Cardiac muscle cell (in vitro differentiated cells and primary cell): Measurements from ENCODE around the gene GMEB2. TPM values are rescaled to one million over a fixed set of nuclear protein-coding genes. Genes with fewer than 3 reads are reported as not detected.
"Not testable (repeated sequence)": the region's sequence is repeated elsewhere in the genome, so short reads cannot be mapped to it uniquely, and the experiment has no call there.

Source experiments
- DNase-seq, 2 donors: peaks; one replicate each; pipeline versions ENCODE4 v3.0.0 to v3.0.0-alpha.2; 2010 to 2017; ENCODE audit warnings: low read depth in 1 of 2, low spot score in 1 of 2
- H3K27ac ChIP-seq: fragments of 200-600 bp; sonication (generic); 2 replicates; pipeline ENCODE4 v1.5.1; 2016
- H3K27me3 ChIP-seq: fragments of 200-600 bp; sonication (generic); 2 replicates; pipeline ENCODE4 v1.6.0; 2016; ENCODE audit warnings: control low read depth
- H3K36me3 ChIP-seq: fragments of 200-600 bp; sonication (generic); 2 replicates; pipeline ENCODE4 v1.5.1; 2016; ENCODE audit warnings: control low read depth
- H3K4me1 ChIP-seq: fragments of 200-600 bp; sonication (generic); 2 replicates; pipeline ENCODE4 v1.8.1; 2017; ENCODE audit warnings: low read depth, mild to moderate bottlenecking, mixed run types
- H3K4me3 ChIP-seq: fragments of 200-600 bp; sonication (generic); 2 replicates; pipeline ENCODE4 v1.5.1; 2016; ENCODE audit warnings: mild to moderate bottlenecking
- H3K9me3 ChIP-seq: fragments of 200-600 bp; sonication (generic); 2 replicates; pipeline ENCODE4 v1.5.1; 2017; ENCODE audit warnings: low read depth, mild to moderate bottlenecking, control low read depth
- polyA plus RNA-seq: library from polyadenylated mRNA; unstranded; fragments of >200 nt; fragmentation: Nextera tagmentation; extraction: Ambion mirVana; gene quantifications from 2 replicates; pipeline ENCODE4 v1.2.1, GENCODE V29; 2016
- total RNA-seq: library from RNA; depleted of rRNA; stranded (reverse); fragments of >200 nt; gene quantifications from 2 replicates; pipeline ENCODE4 v1.2.3, GENCODE V29; 2016
- TF ChIP-seq, protein P1 (sequence below): IDR thresholded peaks from 2 replicates; pipeline ENCODE4 v1.5.1; 2012; ENCODE audit warnings: low read depth, mild to moderate bottlenecking, low read length

GMEB2 gene
- total and polyA plus RNA-seq, 2 experiments from 2014 or later = 11.4 to 15.4 TPM

DNA sequence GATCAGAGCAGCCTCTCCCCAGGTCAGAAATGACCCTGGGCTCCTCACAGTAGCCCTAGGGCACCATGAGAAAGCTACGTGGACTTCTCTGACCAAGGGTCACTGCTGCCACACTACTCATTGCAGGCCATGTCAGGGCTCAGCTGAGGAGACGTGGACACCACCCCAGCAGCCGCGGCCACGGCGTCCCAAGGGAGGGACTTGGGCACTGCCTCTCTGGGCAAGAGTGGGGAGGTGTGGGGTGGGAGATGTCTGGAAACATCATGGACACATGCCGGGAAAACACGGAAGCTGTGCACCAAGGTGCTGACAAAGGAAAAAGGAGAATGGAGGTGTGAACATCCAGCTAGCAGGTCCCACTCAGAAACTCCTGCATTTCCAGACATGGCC lies 9.0 kb downstream of the GMEB2 start:
- Histone ChIP-seq H3K4me1 (no peaks in the 10 kb centered on the region), H3K27me3 (no peaks in the 10 kb centered on the region), H3K36me3 (no peaks in the 10 kb centered on the region), H3K4me3 (no peak overlapping the region), H3K9me3 (no peaks in the 10 kb centered on the region), H3K27ac (no peak overlapping the region)
- no peak for DNase-seq
- TF ChIP-seq, protein P1, sequence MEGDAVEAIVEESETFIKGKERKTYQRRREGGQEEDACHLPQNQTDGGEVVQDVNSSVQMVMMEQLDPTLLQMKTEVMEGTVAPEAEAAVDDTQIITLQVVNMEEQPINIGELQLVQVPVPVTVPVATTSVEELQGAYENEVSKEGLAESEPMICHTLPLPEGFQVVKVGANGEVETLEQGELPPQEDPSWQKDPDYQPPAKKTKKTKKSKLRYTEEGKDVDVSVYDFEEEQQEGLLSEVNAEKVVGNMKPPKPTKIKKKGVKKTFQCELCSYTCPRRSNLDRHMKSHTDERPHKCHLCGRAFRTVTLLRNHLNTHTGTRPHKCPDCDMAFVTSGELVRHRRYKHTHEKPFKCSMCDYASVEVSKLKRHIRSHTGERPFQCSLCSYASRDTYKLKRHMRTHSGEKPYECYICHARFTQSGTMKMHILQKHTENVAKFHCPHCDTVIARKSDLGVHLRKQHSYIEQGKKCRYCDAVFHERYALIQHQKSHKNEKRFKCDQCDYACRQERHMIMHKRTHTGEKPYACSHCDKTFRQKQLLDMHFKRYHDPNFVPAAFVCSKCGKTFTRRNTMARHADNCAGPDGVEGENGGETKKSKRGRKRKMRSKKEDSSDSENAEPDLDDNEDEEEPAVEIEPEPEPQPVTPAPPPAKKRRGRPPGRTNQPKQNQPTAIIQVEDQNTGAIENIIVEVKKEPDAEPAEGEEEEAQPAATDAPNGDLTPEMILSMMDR = no peak

DNA sequence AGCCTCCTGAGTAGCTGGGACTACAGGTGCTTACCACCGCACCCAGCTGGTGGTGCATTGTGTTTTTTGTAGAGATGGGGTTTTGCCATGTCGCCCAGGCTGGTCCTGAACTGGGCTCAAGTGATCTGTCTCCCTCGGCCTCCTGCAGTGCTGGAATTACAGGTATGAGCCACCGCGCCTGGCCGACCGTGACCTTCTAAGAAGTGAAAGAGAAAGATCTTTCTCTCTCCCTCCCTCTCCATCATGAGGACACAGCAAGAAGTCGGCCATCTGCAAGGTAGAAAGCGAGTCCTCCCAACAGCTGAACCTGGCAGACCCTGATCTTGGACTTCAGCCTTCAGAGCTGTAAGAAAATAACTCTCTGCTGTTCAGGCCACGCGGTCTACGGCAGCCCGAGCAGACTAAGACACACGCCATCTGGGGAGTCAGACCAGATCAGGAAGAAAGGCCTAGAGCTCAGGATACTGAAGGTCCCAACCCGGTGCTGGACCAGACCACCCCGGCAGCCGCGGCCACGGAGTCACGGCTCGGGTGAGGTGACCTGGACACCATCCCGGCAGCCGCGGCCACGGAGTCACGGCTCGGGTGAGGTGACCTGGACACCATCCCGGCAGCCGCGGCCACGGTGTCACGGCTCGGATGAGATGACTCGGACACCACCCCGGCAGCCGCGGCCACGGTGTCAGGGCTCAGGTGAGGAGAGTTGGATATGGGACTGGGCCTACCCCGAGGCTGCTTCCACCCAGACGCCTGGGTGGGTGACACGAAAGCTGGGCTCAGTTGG lies 9.6 kb downstream of the GMEB2 start:
- no peaks in the 10 kb centered on the region for H3K9me3 ChIP-seq
- H3K36me3 ChIP-seq = no peaks in the 10 kb centered on the region
- TF ChIP-seq, protein P1 = no peak
- no peaks in the 10 kb centered on the region for H3K4me1 ChIP-seq
- no peaks in the 10 kb centered on the region for H3K27me3 ChIP-seq
- H3K4me3 ChIP-seq = no peak overlapping the region
- H3K27ac ChIP-seq = no peak overlapping the region
- DNase-seq = no peak

DNA sequence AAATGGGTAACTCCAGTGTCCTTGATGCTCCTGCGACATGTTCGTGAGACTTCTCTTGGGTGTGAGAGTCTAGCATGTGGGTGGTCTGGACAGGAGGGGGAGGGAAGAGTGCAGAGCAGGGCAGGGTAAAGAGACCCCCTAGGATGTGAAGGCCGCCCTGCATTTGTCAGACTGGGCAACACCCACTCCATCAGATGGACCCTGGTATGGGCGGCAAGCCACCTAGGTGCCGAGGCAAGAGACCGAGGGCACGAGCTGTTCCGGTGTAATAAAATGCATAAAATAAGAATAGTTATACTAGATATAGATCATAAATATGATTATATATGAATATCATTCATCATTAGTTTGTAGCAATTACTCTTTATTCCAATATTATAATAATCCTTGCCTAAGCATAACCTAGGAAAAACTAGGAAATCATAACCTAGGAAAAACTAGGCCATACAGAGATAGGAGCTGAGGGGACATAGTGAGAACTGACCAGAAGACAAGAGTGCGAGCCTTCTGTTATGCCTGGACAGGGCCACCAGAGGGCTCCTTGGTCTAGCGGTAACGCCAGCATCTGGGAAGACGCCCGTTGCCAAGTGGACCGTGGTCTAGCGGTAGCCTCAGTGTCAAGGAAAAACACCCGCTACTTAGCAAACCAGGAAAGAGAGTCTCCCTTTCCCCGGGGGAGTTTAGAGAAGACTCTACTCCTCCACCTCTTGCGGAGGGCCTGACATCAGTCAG lies 12.9 kb downstream of the GMEB2 start:
- not testable (repeated sequence) for H3K36me3 ChIP-seq, H3K27ac ChIP-seq, H3K4me1 ChIP-seq, H3K9me3 ChIP-seq, H3K4me3 ChIP-seq, DNase-seq, H3K27me3 ChIP-seq
- TF ChIP-seq, protein P1 = peak; percentile 35

DNA sequence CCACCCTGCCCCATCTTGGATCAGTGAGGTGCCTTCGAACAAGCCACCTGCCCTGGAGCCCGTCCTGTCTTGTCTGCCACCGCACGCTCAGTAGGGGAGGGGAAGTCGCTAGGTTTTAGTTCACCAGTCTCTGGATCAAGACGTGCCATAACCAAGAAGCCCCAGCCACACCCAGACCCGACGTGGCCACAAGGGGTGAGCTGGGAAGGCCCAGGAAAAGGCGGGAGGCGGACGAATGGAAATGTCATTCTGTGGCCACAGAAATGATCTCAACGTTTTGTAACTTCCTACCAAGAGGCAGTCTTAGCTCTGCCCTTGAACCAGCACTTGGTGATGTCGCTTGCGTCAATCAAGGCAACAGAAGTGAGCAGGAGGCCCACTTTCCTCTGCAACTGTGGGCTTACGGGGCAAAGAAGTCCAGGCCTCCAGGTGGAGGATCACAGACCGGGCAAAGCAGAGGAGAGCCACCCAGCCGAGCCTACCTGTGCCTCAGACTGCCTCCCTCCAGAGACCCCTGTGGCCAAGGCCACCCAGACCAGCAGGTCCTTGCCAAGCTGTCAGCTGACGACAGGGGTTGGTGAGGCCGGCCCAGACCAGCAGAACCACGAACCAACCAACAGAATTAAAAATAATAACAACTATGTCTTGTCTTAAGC lies 14.5 kb downstream of the GMEB2 start:
- H3K4me1 ChIP-seq = no peaks in the 10 kb centered on the region
- no peaks in the 10 kb centered on the region for H3K27me3 ChIP-seq
- H3K27ac ChIP-seq = no peak overlapping the region
- no peaks in the 10 kb centered on the region for H3K36me3 ChIP-seq
- TF ChIP-seq, protein P1 = no peak
- H3K9me3 ChIP-seq = no peaks in the 10 kb centered on the region
- no peak overlapping the region for H3K4me3 ChIP-seq
- DNase-seq = no peak

DNA sequence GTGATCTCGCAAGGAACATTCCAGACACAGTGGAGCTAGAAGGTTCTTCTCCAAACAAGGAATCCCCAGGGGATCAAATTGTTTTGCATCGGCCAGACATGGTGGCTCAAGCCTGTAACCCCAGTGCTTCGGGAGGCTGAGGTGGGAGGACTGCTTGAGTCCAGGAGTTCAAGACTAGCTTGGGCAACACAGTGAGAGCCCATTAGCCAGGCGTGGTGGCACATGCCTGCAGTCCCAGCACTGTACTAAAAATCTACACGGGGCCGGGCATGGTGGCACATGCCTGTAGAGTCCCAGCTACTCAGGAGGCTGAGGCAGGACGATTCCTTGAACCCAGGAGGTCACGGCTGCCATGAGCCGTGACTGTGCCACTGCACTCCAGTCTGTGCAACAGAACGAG lies 15.3 kb downstream of the GMEB2 start:
- Histone ChIP-seq H3K4me3 (no peak overlapping the region), H3K9me3 (no peaks in the 10 kb centered on the region), H3K27me3 (no peaks in the 10 kb centered on the region), H3K4me1 (no peaks in the 10 kb centered on the region), H3K27ac (no peak overlapping the region), H3K36me3 (no peaks in the 10 kb centered on the region)
- TF ChIP-seq, protein P1 = no peak
- no peak for DNase-seq
